Endometrial microvascular endothelial cells (primary cell): ENCODE results near the gene PDGFD. TPM values are rescaled to one million over a fixed set of nuclear protein-coding genes. Genes with fewer than 3 reads are reported as not detected.

Experiments used
- in situ Hi-C: cut with HindIII; loops from 2 replicates; pipeline ENCODE4 v1.10.0; 2017; ENCODE audit warnings: low sequenced_read_pairs, low pct_unique_long_range_greater_than_20kb; ENCODE audit errors: inconsistent ontology term
- total RNA-seq: library from RNA; depleted of rRNA; stranded (reverse); fragments of >200 nt; gene quantifications from one replicate; pipeline ENCODE4 v1.2.3, GENCODE V29; 2015; ENCODE audit errors: inconsistent ontology term

PDGFD gene
- total RNA-seq, 1 donor from 2014 or later, result 11.9 TPM

- in situ Hi-C loops, result no loop called here
Observed at GRCh38 chr11:104148074-104148473, 15.9 kb downstream of the PDGFD start.

- in situ Hi-C loops, result no loop called here
Observed at GRCh38 chr11:104146943-104147342, 17.0 kb downstream of the PDGFD start.

GRCh38 chr11:104146421-104146820 is 17.5 kb downstream of the PDGFD start:
- in situ Hi-C loops, result no loop called here

- in situ Hi-C loops, result no loop called here
Observed at GRCh38 chr11:104145062-104145461, 18.9 kb downstream of the PDGFD start.

- in situ Hi-C loops, result no loop called here
Observed at GRCh38 chr11:104142698-104143097, 21.2 kb downstream of the PDGFD start.

- in situ Hi-C loops, result no loop called here
Observed at GRCh38 chr11:104136861-104137260, 27.1 kb downstream of the PDGFD start.

- in situ Hi-C loops, result no loop called here
Observed at GRCh38 chr11:104134745-104135144, 29.2 kb downstream of the PDGFD start.

GRCh38 chr11:104130161-104130560 is 33.8 kb downstream of the PDGFD start:
- in situ Hi-C loops, result no loop called here

- in situ Hi-C loops, result no loop called here
Observed at GRCh38 chr11:104129145-104129544, 34.8 kb downstream of the PDGFD start.

- in situ Hi-C loops, result no loop called here
Observed at GRCh38 chr11:104127828-104128227, 36.1 kb downstream of the PDGFD start.

- in situ Hi-C loops, result no loop called here
Observed at GRCh38 chr11:104126464-104126863, 37.5 kb downstream of the PDGFD start.

- in situ Hi-C loops, result no loop called here
Observed at GRCh38 chr11:104124979-104125378, 39.0 kb downstream of the PDGFD start.

GRCh38 chr11:104122836-104123235 is 41.1 kb downstream of the PDGFD start:
- in situ Hi-C loops, result no loop called here

- in situ Hi-C loops, result no loop called here
Observed at GRCh38 chr11:104122011-104122635, 41.8 kb downstream of the PDGFD start.

GRCh38 chr11:104120493-104121137 is 43.3 kb downstream of the PDGFD start:
- in situ Hi-C loops, result no loop called here

- in situ Hi-C loops, result no loop called here
Observed at GRCh38 chr11:104118105-104118744, 45.7 kb downstream of the PDGFD start.

GRCh38 chr11:104113541-104113940 is 50.4 kb downstream of the PDGFD start:
- in situ Hi-C loops, result no loop called here

GRCh38 chr11:104106136-104106754 is 57.7 kb downstream of the PDGFD start:
- in situ Hi-C loops, result no loop called here

GRCh38 chr11:104105155-104105554 is 58.8 kb downstream of the PDGFD start:
- in situ Hi-C loops, result no loop called here

- in situ Hi-C loops, result no loop called here
Observed at GRCh38 chr11:104104664-104105063, 59.3 kb downstream of the PDGFD start.
